Prostate gland (tissue), 2 donors: Measurements from ENCODE around the gene SUCNR1.

ENCODE experiments used
- CTCF ChIP-seq, 4 experiments: fragments of 200-600 bp in 2 of 4; fragments of 450-650 bp in 2 of 4; sonication (generic) in 2 of 4; IDR thresholded peaks; 1 replicate in 3 of 4; 2 replicates in 1 of 4; pipeline ENCODE4 v1.5.1; 2016 to 2019; ENCODE audit warnings: antibody characterized with exemption in 4 of 4, mild to moderate bottlenecking in 2 of 4, moderate library complexity in 2 of 4
- POLR2AphosphoS5 ChIP-seq: sonication (generic); formaldehyde crosslinking; IDR thresholded peaks from one replicate; pipeline ENCODE4 v1.6.1; 2017; ENCODE audit warnings: antibody characterized with exemption

GRCh38 chr3:151837057-151837456, 36.4 kb upstream of the SUCNR1 start:
- TF ChIP-seq CTCF (IDR thresholded peaks at IDR 0.05), result no peak
- peak; percentile 49 for TF ChIP-seq POLR2AphosphoS5
